NCI-H146 (cell line): ENCODE results near the gene IGSF23.

ENCODE experiments used
- DNase-seq: peaks from one replicate; lab custom pipeline; 2025; lab: John Stamatoyannopoulos, UW

Gene IGSF23

DNA sequence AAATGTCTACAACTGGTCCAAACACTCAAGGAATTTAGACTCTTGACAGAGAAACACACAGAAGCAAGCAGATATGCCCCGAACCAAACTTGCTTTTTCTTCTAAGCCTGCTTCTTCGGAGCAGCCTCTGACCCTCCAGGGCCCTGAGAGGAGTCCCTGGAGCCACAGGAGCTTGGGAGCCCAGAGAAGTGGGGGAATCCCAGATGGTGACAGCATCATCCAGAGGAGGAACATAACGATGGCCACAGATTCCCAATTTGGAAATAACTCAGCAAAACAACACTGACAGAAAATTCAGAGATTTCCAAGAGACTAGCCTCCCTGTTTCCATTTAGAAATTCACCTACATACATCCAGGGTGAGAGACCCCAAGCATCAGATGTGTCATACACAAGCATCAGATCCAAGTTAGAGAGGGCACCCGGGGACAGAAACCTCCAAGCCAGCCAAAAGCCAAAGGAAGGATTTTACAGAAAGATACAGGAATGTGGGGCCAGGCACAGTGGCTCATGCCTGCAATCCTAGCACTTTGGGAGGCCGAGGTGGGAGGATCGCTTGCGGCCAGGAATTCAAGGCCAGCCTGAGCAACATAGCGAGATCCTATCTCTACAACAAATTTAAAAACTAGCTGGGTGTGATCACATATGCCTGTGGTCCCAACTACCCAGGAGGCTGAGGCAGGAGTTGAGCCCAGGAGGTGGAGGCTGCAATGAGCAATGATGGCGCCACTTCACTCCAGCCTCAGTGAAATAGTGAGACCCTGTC is 28.3 kb downstream of the IGSF23 start:
- no peak for DNase-seq

DNA sequence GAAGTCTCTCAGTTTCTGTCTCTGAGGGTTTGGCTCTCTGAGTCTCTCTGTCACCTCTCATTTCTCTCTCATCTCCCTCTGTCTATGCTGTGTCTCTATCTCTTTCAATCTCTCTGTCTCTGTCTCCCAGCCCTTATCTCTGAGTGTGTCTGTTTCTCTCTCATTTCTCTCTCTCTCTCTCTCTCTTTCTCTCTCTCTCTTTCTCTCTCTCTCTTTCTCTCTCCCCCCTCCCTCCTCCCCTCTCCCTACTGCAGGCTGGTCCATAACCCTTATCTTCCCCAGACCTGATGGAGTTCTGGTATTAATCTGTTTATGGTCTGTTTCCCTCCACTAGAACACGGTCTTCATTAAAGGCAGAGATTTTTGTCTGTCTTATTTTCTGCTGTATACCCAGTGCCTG is 29.0 kb downstream of the IGSF23 start:
- no peak for DNase-seq

DNA sequence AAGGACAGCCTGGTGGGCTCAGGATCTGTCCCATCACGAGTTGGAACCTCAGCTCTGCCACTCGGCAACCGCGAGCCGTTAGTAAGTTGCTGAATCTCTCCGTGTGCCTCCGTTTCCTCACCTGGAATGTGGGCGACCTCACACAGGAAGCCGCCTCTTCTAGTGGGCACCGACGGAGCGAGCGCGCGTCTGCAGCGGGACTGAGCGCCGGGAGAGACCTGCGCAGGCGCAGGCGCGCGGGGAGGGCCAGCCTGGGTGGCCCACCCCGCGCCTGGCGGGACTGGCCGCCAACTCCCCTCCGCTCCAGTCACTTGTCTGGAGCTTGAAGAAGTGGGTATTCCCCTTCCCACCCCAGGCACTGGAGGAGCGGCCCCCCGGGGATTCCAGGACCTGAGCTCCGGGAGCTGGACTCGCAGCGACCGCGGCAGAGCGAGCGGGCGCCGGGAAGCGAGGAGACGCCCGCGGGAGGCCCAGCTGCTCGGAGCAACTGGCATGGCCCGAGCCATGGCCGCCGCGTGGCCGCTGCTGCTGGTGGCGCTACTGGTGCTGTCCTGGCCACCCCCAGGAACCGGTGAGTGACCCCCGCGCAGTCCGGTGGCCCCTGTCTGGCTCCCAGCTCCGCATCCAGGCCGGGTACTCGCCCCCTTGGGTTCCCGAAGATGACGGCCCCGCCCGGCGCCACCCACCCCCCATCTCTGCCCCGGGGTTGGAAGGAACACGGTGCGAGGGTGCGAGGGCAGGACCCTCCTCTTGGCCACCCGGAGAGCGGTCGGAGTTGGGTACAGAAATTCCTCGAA is 30.4 kb downstream of the IGSF23 start, which contains the start of gene PVR:
Gene PVR (plus strand): TSS at position 306 of the 797 bp plus-strand sequence. CDS start 187 bp downstream, at position 493.
- DNase-seq = peak; percentile 83

DNA sequence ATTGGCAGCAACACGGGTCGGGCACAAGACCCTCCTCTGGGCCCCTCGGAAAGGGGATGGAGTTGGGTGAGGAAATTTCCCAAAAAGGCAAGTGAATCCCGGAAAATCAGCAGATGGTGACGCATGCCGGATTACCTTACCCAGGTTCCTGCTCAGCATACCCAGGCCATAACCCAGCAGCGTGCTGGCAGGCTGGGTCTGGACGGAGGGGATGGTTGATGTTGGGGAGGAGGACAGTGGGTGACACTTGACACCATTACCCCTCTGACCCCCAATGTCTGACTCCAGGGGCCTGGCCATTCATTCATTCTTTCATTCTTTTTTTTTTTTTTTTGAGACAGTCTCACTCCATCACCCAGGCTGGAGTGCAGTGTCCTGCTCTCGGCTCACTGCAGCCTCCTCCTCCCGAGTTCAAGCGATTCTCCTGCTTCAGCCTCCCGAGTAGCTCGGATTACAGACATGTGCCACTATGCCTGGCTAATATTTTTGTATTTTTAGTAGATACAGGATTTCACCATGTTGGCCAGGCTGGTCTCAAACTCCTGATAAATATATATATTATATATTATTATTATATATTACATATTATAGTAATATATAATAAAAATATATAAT is 31.1 kb downstream of the IGSF23 start:
- DNase-seq = peak; percentile 59

DNA sequence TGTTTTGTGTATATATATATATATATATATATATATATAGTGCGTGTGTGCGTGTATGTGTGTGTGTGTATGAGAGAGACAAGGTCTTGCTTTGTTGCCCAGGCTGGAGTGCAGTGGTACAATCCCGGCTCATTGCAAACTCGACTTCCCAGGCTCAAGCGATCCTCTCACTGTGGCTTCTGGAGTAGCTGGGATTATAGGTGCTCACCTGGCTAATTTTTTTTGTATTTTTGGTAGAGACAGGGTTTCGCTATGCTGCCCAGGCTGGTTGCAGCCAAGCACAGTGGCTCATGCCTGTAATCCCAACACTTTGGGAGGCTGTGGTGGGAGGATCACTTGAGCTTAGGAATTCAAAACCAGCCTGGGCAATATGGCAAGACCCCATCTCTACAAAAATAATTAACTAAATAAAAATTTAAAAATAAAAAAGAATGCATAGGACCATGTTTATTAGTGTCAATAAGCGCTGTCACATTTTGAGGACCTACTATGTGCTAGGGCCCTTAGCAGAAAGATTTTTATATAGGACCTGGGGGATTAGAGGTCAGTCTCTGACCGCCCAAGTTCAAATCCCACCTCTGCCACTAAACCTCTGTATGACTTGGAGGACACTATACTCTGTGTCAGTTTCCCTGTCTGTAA is 32.2 kb downstream of the IGSF23 start:
- no peak for DNase-seq

DNA sequence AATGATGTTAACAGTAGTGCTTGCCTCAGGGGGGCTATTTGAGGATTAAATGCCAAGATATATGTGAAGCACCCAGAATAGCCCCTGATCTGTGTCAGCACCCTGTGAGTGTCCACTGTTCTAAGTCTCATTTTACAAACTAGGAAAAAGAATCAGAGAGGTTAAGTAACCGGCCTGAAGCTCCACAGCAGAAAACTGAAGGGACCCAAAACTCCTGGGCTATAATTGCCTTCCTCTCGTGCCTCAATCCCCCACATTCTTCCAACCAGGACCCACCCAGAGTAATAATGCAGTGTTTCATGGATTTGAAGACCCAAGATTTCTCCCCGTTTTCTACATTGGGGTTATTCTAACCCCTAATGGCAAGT is 32.7 kb downstream of the IGSF23 start:
- no peak for DNase-seq

DNA sequence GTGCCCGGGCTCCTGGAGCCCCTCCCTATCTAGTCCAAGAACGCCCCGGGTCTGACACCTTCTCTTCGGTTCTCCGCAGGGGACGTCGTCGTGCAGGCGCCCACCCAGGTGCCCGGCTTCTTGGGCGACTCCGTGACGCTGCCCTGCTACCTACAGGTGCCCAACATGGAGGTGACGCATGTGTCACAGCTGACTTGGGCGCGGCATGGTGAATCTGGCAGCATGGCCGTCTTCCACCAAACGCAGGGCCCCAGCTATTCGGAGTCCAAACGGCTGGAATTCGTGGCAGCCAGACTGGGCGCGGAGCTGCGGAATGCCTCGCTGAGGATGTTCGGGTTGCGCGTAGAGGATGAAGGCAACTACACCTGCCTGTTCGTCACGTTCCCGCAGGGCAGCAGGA is 33.8 kb downstream of the IGSF23 start:
- no peak for DNase-seq

DNA sequence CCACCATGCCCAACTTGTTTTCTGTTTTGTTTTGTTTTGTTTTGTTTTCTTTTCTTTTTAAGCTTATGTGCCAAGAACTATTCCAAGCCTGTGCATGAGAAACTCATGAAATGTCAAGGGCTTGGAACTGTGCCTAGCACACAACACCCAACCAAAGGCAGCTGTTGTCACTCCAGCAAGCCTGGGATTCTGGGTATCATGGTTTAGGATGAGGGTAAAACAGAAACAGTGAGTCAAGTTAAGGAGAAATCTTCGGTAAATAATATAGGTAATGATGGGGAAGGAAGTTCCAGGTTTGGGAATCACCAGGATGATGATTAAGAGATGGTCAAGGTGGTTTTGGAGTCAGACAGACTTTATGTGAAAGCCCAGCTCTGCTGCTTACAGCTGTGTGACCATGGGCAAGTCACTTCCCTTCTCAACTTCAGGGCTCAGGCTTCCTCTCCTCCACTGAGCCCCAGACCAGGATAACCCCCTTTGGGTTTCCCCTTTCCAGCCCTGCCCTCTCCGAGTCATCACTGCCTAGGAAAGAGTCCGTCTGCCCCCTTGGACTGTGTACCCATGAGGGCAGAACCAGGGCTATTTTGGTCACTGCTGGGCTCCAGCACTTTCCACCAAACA is 35.4 kb downstream of the IGSF23 start:
- no peak for DNase-seq

DNA sequence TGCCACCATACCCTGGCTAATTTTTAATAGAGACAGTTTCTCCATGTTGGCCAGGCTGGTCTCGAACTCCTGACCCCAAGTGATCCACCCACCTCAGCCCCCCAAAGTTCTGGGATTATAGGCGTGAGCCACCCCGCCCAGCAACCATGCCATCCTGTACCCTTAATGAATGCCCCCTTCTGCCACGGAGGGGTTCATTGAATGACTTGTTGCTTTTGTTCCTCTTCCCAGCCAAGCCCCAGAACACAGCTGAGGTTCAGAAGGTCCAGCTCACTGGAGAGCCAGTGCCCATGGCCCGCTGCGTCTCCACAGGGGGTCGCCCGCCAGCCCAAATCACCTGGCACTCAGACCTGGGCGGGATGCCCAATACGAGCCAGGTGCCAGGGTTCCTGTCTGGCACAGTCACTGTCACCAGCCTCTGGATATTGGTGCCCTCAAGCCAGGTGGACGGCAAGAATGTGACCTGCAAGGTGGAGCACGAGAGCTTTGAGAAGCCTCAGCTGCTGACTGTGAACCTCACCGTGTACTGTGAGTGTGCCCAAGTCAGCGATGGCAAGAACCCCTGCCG is 36.3 kb downstream of the IGSF23 start:
- DNase-seq = no peak

DNA sequence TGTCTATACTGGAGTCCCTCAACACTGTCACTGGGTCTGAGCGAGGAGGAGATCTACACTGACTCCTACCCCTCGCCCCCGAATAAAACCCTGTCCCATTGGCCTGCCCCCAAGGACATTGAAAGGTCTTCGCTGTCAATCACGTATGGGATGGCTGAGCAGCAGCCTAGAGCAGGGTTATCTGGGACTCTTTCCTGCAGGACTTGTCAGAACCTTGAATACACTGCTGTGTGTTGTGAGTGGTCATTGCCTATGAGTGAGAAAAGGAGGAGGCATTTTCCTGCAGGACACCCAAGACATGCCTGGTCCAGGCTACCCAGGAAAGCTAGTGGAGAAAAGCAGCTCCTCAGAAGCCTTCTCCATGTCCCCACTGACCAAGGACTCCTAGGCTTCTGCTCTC is 40.0 kb downstream of the IGSF23 start:
- DNase-seq = no peak

DNA sequence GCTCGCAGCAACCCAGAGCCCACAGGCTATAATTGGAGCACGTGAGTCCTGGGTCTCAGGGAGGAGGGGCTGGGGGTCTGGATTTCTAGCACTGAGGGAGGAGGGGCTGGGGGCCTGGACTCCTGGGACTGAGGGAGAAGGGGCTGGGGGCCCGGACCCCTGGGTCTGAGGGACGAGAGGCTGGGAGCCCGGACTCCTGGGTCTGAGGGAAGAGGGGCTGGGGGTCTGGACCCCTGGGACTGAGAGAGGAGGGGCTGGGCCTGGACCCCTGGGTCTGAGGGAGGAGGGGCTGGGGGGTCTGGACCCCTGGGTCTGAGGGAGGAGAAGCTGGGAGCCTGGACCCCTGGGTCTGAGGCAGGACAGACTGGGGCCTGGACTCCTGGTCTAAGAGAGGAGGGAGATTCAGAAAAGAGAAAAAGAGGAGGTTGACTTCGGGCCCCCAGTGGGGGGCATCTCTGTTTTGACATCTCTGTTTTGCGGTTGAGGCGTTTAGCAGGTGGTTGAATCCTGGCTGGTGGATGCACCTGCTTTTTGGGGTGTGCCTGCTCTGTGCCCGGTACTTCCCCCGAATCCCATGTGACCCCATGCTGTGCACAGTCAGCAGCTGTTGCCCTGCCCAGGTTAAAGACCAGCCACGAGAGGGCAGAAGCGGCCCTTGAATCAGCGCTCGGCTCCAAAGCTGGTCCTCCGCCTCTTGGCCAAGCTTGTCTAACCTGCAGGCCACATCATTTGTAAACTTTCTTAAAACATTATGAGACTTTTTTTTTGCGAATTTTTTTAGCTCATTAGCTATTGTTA is 40.8 kb downstream of the IGSF23 start:
- DNase-seq = peak; percentile 74

DNA sequence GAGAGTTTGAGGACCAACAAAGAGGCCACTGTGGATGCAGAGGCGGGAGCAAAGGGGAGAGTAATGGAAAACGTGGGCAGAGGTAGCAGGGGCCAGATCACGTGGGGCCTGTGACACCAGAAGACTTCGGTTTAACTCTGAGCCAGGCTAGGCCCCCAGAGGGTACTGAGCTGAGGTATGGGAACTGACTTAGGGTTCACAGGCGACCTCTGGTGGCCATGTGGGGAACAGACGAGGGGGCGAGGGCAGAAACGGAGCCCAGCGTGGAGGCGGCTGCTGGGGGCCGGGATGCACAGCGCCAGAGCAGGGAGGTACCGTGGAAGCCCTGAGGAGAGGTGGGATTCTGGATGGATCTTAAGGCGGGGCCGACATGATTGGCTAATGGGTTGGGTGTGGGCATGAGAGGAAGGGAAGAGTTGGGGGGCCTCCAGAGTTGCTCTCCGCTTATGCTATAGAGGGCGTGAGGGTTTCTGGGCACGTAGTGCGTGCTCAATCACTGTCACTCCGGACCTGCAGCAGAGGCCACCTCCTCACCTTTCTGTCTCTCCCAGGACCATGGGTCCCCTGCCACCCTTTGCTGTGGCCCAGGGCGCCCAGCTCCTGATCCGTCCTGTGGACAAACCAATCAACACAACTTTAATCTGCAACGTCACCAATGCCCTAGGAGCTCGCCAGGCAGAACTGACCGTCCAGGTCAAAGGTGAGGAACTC is 44.0 kb downstream of the IGSF23 start:
- DNase-seq = peak; percentile 61

DNA sequence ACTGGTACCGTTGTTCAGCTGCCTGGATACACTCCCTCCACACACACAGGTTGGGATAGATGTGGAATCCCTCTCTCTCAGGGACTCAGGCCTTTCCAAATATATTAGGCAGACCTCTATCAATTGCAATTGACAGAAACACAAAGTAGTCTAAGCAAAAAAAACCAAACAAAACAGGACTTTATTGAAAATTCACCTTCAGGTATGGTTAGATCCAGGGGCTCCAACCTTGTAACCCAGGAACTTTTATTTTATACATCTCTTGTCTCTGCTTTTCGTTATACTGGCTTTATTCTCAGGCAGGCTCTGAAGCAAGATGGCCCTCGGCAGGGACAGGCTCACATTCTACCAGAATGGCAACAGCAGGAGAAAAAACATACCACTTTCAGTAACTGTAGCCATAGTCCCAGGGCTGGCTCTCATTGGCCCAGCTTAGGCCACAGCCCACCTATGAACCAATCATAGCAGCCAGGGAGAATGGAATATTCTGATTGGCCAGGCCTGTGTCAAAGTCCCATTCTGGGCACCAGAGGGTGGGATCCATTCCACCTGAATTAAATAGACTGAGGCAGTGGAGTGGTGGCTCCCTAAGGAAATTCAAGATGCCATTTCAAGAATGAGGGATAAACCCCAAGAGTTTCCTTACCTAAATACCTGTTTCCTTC is 44.8 kb downstream of the IGSF23 start:
- DNase-seq = no peak

DNA sequence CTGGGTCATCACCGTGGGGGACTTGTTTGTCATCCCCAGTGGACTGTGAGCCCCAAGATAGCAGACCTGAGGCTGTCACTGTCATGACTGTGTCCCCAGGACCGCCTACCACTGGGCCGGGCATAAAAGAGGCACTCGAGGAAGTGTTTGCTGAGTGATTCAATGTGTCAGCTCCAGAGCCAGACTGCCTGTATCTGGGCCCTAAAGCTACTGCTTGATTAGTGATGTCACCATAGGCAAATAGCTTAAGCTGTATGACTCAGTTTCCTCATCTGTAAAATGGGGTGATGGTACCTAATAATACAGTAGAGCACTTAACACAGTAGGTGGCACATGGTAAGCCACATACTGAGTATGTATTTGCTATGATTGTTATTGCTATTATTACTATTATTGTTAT is 46.7 kb downstream of the IGSF23 start:
- no peak for DNase-seq

DNA sequence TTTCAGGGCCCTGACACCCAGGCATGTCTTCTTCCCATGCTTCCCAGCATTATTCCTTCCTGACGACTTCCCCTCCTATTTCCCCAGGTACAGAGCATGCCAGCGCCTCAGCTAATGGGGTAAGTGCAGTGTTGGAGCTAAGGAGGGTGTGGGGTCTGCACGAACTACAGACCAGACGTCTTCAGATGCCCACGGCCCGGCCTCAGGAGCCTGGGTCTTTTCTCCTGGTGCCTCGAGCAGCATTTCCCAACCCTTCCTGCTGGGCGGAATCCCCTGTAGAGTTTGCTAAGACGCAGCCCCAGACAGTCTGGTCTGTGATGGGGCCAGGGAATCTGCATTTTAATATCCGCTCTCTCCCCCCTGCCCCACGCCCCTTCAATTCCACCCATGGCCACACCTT is 47.8 kb downstream of the IGSF23 start:
- no peak for DNase-seq

DNA sequence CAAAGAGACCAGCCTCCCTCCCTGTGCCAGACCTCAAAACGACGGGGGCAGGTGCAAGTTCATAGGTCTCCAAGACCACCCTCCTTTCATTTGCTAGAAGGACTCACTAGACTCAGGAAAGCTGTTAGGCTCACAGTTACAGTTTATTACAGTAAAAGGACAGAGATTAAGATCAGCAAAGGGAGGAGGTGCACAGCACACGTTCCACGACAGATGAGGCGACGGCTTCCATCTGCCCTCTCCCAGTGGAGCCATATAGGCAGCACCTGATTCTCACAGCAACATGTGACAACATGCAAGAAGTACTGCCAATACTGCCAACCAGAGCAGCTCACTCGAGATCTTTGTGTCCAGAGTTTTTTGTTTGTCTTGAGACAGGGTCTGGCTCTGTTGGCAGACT is 48.5 kb downstream of the IGSF23 start:
- no peak for DNase-seq

DNA sequence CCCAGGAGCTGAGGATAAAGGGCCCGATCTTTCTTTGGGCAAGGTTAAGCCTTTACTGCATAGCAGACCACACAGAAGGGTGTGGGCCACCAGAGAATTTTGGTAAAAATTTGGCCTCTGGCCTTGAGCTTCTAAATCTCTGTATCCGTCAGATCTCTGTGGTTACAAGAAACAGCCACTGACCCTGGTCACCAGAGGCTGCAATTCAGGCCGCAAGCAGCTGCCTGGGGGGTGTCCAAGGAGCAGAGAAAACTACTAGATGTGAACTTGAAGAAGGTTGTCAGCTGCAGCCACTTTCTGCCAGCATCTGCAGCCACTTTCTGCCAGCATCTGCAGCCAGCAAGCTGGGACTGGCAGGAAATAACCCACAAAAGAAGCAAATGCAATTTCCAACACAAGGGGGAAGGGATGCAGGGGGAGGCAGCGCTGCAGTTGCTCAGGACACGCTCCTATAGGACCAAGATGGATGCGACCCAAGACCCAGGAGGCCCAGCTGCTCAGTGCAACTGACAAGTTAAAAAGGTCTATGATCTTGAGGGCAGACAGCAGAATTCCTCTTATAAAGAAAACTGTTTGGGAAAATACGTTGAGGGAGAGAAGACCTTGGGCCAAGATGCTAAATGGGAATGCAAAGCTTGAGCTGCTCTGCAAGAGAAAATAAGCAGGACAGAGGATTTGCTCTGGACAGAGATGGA is 49.5 kb downstream of the IGSF23 start:
- DNase-seq = no peak

DNA sequence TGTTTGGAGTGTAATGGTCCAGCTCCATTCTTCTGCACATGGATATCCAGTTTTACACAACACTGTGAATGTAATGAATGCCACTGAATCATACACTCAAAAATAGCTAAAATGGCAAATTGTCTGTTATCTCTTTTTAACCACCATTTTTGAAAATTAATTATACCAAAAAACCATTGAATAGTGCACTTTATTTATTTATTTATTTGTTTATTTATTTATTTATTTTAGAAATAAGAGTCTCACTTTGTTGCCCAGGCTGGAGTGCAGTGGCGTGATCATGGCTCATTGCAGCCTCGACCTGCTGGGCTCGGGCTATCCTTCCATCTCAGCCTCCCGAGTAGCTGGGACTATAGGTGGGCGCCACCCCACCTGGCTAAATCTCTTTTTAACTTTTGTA is 50.6 kb downstream of the IGSF23 start:
- DNase-seq = no peak

DNA sequence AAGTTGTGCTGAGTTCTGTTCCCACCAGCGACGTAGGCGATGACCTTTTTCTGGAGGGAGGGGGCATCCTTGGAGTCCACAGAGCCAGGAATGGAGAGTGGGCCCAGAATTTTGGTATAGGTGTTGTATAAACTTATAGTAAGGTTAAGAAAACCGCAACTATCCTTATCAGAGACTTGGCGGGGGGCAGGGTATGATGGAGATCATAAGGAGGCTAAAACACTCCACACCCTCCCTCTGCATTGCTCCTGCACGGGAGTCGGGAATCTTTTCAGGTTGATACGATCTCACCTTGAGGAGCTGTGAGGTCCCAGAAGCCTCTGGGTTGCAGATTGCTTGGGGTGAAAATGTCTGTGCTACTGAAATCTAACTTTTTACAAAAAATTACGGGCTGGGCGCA is 51.6 kb downstream of the IGSF23 start:
- DNase-seq = no peak
